ENCODE results near the gene PSPH.

- TF ChIP-seq CTCF (IDR thresholded peaks at IDR 0.05) (no peak), POLR2A (IDR thresholded peaks at IDR 0.05) (no peak)
Observed at GRCh38 chr7:55970978-55971377, 80.3 kb downstream of the PSPH start.
